BLaER1 treated with 17β-estradiol and CSF1 and Interleukin-3, amounts not matched to agents 10 nM and 100 nM (cell line): ENCODE measurements around the gene SVIL.
"Not testable (repeated sequence)": the region's sequence is repeated elsewhere in the genome, so short reads cannot be mapped to it uniquely, and the experiment has no call there.

Source experiments
- H3K27ac ChIP-seq, 11 experiments: shearing (Covaris generic); formaldehyde crosslinking; 2 replicates each; pipeline ENCODE4 v1.8.1; 2022
- H3K27me3 ChIP-seq, 11 experiments: shearing (Covaris generic); formaldehyde crosslinking; 2 replicates each; pipeline ENCODE4 v1.8.1; 2022
- H3K36me3 ChIP-seq, 11 experiments: shearing (Covaris generic); formaldehyde crosslinking; 2 replicates each; pipeline ENCODE4 v1.8.1; 2022
- H3K4me1 ChIP-seq, 10 experiments: shearing (Covaris generic); formaldehyde crosslinking; 2 replicates each; pipeline ENCODE4 v1.8.1; 2022
- H3K4me2 ChIP-seq, 11 experiments: shearing (Covaris generic); formaldehyde crosslinking; 2 replicates each; pipeline ENCODE4 v1.8.1; 2022
- H3K4me3 ChIP-seq, 10 experiments: shearing (Covaris generic); formaldehyde crosslinking; 2 replicates each; pipeline ENCODE4 v1.8.1; 2022
- H3K9ac ChIP-seq, 11 experiments: shearing (Covaris generic); formaldehyde crosslinking; 2 replicates each; pipeline ENCODE4 v1.8.1; 2022
- H3K9me3 ChIP-seq, 11 experiments: shearing (Covaris generic); formaldehyde crosslinking; replicated peaks in 1 of 11; 2 replicates each; pipeline ENCODE4 v1.8.1; 2022
- H4K20me1 ChIP-seq, 11 experiments: shearing (Covaris generic); formaldehyde crosslinking; 2 replicates each; pipeline ENCODE4 v1.8.1; 2022
- Cebpa-rat ChIP-seq, 11 experiments: shearing (Covaris generic); IDR thresholded peaks; 2 replicates each; pipeline ENCODE4 v1.8.1; 2022

The SVIL gene

DNA sequence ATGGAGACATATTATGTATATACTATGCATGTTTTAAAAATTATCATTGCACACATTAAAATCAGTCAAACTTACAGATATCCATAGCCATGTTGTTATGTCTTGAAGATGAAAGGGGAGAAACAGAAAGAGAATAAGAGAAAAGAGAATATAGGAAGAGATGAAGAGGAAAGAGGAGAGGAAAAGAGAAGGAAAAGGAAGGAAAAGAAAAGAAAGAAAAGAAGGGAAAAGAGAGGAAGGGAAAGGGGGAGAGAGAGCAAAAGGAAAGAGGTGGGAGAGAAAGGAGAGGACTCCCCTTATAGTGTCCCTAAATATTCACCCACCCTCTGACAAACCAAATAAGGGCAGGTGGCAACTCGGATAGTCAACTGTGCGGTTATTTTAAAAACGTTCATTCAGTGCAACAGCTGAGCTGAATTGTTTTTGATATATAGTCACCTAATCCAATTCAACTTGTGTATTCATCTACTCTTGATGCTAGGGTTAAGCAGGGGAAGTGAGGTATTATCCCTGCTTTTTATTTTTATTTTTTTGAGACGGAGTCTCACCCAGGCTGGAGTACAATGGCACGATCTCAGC lies 14.6 kb downstream of the SVIL start:
- Histone ChIP-seq H3K9me3 (peaks cover 0 to 8% (median 5%) of the 10 kb centered on the region in 11 experiments; a peak in 4 of 22 replicates), H3K4me3 (no peak overlapping the region), H3K36me3 (no peaks in the 10 kb centered on the region), H3K27me3 (no peaks in the 10 kb centered on the region), H3K27ac (no peak overlapping the region), H3K4me2 (peak overlapping the region in 8 of 11 experiments; percentile 18 to 89 (median 66); a peak in 16 of 22 replicates), H3K9ac (no peak overlapping the region), H3K4me1 (peaks cover 23 to 48% (median 38%) of the 10 kb centered on the region in 10 experiments), H4K20me1 (peaks cover 0 to 12% (median 0%) of the 10 kb centered on the region in 11 experiments; a peak in 2 of 22 replicates)
- TF ChIP-seq Cebpa-rat (IDR thresholded peaks at IDR 0.05): no peak

DNA sequence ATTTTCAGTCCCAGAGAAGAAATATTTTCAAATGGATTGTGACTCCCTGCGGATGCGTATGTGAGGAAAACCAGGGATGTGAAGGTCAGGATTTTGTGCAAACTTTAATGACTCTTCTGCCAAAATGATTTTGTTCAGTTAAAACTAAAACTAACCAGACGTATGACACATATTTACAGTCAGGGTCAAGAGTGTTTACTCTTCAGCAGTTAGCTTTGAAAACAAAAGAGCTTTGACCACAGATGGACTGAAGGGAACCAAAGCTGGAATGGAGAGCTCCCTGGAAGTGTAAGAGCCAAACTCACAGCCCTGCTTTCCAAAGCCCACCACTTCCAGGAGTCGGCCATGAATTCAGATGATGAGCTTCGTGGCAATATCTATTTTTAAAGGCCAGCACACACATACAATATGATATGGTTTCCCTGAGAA lies 15.5 kb downstream of the SVIL start:
- Histone ChIP-seq H3K4me1 (peaks cover 23 to 48% (median 38%) of the 10 kb centered on the region in 10 experiments), H3K27me3 (no peaks in the 10 kb centered on the region), H3K9ac (peak overlapping the region in 1 of 11 experiments; percentile 45; a peak in 1 of 22 replicates), H3K4me3 (no peak overlapping the region), H3K4me2 (peak overlapping the region; percentile 42 to 89 (median 69)), H3K27ac (peak overlapping the region in 6 of 11 experiments; percentile 0 to 51 (median 29); a peak in 3 of 22 replicates), H4K20me1 (peaks cover 0 to 12% (median 0%) of the 10 kb centered on the region in 11 experiments; a peak in 2 of 22 replicates), H3K9me3 (peaks cover 0 to 15% (median 5%) of the 10 kb centered on the region in 11 experiments; a peak in 4 of 22 replicates), H3K36me3 (no peaks in the 10 kb centered on the region)
- TF ChIP-seq Cebpa-rat (IDR thresholded peaks at IDR 0.05): no peak

DNA sequence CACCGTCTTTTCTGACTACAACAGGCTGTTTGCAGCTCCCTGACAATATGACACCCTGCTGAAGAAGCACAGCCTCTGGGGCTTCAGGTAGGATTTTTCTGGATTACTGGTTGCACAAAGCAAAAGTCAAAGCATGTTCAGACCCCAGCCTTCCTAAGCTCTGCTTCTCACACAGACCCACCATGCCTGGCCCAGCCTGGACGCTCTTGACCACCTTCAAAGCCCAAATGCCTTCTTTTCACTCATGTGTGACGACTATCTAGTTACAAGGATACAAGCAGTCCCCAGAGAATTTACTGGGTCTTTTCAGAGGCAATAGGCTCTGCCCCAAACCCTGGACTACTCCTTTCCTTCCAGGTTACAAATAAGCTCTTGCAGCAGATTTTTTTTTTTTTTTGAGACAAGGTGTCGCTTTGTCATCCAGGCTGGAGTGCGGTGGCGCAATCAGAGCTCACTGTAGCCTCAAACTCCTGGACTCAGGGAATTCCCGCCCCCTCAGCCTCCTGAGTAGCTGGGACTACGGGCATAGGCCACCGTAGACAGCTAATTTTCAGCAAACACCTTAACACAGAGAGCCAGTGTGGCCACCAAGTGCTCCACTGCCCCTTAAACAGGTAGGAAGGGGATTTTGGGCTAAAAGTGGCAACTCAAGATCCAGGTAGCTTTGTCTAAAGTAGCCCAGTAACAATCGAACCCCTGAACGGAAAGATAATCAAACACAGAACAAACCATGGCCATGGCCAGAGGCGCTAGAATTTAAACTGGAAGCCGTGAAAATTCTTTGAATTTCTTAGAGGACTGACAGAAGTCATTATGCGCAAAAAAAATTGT lies 16.2 kb downstream of the SVIL start:
- H3K27me3 ChIP-seq: no peaks in the 10 kb centered on the region
- H3K36me3 ChIP-seq: peaks cover 0 to under 1% (median 0%) of the 10 kb centered on the region in 11 experiments; a peak in 2 of 22 replicates
- H3K4me1 ChIP-seq: peaks cover 23 to 48% (median 37%) of the 10 kb centered on the region in 10 experiments
- peak overlapping the region; percentile 5 to 89 (median 69); a peak in 20 of 22 replicates for H3K4me2 ChIP-seq
- H3K4me3 ChIP-seq: no peak overlapping the region
- peak overlapping the region in 5 of 11 experiments; percentile 0 to 51 (median 35); a peak in 2 of 22 replicates for H3K27ac ChIP-seq
- H3K9me3 ChIP-seq: peaks cover 0 to 15% (median 5%) of the 10 kb centered on the region in 11 experiments; a peak in 4 of 22 replicates
- TF ChIP-seq Cebpa-rat (IDR thresholded peaks at IDR 0.05): peak in 1 of 11 experiments; percentile 10; a peak in 1 of 22 replicates
- peak overlapping the region in 2 of 11 experiments; percentile 9 to 19; a peak in 1 of 22 replicates for H3K9ac ChIP-seq
- peaks cover 0 to 12% (median 0%) of the 10 kb centered on the region in 11 experiments; a peak in 2 of 22 replicates for H4K20me1 ChIP-seq

DNA sequence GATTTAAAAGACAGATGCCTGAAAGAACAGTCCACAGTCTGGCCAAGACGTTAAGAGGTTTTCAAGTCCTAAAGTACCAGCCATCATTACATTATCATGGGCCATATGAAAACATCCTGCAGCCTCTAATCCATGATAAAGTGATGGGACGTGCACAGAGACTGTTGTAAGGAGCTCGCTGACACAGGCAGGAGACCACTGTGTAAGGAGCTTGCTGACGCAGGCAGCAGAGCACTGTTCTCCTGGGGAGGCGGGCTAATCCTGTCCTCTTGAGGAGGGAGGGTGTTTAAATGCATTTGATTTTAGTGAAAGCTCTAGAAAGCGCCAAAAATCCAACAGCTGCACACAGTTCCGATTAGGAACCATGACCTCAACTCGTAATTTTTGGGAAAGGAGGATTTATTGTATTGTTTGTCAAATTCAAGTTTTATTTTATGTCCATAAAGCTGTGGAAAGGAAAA lies 16.9 kb downstream of the SVIL start:
- H3K36me3 ChIP-seq: peaks cover 0 to 7% (median 0%) of the 10 kb centered on the region in 11 experiments; a peak in 4 of 22 replicates
- H3K27me3 ChIP-seq: no peaks in the 10 kb centered on the region
- no peak overlapping the region for H3K27ac ChIP-seq
- no peak for TF ChIP-seq Cebpa-rat (IDR thresholded peaks at IDR 0.05)
- peaks cover 0 to 12% (median 0%) of the 10 kb centered on the region in 11 experiments; a peak in 2 of 22 replicates for H4K20me1 ChIP-seq
- H3K4me2 ChIP-seq: peak overlapping the region in 9 of 11 experiments; percentile 63 to 89 (median 72); a peak in 12 of 22 replicates
- peaks cover 0 to 15% (median 6%) of the 10 kb centered on the region in 11 experiments; a peak in 5 of 22 replicates for H3K9me3 ChIP-seq
- no peak overlapping the region for H3K4me3 ChIP-seq
- H3K9ac ChIP-seq: no peak overlapping the region; a peak in 1 of 22 replicates
- H3K4me1 ChIP-seq: peaks cover 23 to 45% (median 37%) of the 10 kb centered on the region in 10 experiments

DNA sequence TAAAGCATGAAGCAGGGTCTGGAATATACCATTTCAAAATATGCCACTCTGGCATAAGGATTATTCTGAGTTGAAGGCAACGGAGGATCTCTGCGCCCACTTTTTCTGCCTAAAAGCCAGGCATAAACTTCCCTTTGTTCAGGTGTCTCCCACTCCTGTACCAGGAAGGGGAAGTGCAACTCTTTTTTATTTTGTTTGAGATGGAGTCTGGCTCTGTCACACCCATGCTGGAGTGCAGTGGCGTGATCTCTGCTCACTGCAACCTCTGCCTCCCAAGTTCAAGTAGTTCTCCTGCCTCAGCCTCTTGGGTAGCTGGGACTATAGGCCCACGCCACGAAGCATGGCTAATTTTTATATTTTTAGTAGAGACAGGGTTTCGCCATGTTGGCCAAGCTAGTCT lies 18.2 kb downstream of the SVIL start:
- H3K4me3 ChIP-seq: no peak overlapping the region
- peaks cover 5 to 29% (median 19%) of the 10 kb centered on the region in 11 experiments; a peak in 10 of 22 replicates for H3K9me3 ChIP-seq
- H3K36me3 ChIP-seq: peaks cover 0 to 14% (median 3%) of the 10 kb centered on the region in 11 experiments; a peak in 7 of 22 replicates
- H3K27me3 ChIP-seq: no peaks in the 10 kb centered on the region
- no peak overlapping the region for H3K9ac ChIP-seq
- H3K4me2 ChIP-seq: no peak overlapping the region
- no peak overlapping the region for H3K27ac ChIP-seq
- H4K20me1 ChIP-seq: peaks cover 0 to 12% (median 0%) of the 10 kb centered on the region in 11 experiments; a peak in 2 of 22 replicates
- H3K4me1 ChIP-seq: peaks cover 19 to 37% (median 29%) of the 10 kb centered on the region in 10 experiments
- TF ChIP-seq Cebpa-rat (IDR thresholded peaks at IDR 0.05): no peak

DNA sequence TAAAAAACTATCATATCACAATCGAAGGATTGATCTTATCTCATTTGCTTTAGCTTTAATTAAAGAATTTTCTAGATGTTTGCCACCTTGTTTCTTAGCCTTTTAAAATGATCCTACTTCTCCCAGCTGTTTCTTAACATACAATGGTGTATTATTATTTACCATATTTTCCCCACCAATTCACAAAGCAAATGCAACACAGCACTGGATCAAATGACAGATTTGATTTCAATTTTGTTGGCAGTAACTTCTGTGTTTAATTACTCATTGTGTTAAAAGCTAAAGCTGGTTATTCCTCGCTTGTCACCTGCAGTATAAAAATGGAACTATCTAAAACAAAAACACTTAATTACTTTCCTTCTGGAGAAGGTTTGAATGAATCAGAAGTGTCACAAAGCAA lies 19.6 kb downstream of the SVIL start:
- Histone ChIP-seq H3K9ac (no peak overlapping the region), H3K4me1 (peaks cover 19 to 26% (median 23%) of the 10 kb centered on the region in 10 experiments), H3K27ac (no peak overlapping the region), H3K4me3 (no peak overlapping the region), H3K4me2 (no peak overlapping the region), H4K20me1 (peaks cover 0 to 12% (median 0%) of the 10 kb centered on the region in 11 experiments; a peak in 2 of 22 replicates), H3K9me3 (peaks cover 16 to 36% (median 28%) of the 10 kb centered on the region in 11 experiments; a peak in 20 of 22 replicates), H3K27me3 (no peaks in the 10 kb centered on the region), H3K36me3 (peaks cover 0 to 21% (median 5%) of the 10 kb centered on the region in 11 experiments; a peak in 11 of 22 replicates)
- TF ChIP-seq Cebpa-rat (IDR thresholded peaks at IDR 0.05): no peak

DNA sequence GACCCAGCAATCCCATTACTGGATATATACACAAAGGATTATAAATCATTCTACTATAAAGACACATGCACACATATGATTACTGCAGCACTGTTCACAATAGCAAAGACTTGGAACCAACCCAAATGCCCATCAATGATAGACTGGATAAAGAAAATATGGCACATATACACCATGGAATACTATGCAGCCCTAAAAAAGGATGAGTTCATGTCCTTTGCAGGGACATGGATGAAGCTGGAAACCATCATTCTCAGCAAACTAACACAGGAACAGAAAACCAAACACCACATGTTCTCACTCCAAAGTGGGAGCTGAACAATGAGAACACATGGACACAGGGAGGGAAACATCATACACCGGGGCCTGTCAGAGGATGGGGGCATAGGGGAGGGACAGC lies 20.5 kb downstream of the SVIL start:
- H3K36me3 ChIP-seq: peaks cover 0 to 30% (median 13%) of the 10 kb centered on the region in 11 experiments; a peak in 17 of 22 replicates
- H4K20me1 ChIP-seq: peaks cover 0 to 12% (median 0%) of the 10 kb centered on the region in 11 experiments; a peak in 2 of 22 replicates
- not testable (repeated sequence) for H3K27me3 ChIP-seq, H3K9ac ChIP-seq, H3K4me3 ChIP-seq, H3K27ac ChIP-seq, H3K4me2 ChIP-seq
- peaks cover 25 to 45% (median 37%) of the 10 kb centered on the region in 11 experiments for H3K9me3 ChIP-seq
- H3K4me1 ChIP-seq: peaks cover 12 to 18% (median 15%) of the 10 kb centered on the region in 10 experiments

DNA sequence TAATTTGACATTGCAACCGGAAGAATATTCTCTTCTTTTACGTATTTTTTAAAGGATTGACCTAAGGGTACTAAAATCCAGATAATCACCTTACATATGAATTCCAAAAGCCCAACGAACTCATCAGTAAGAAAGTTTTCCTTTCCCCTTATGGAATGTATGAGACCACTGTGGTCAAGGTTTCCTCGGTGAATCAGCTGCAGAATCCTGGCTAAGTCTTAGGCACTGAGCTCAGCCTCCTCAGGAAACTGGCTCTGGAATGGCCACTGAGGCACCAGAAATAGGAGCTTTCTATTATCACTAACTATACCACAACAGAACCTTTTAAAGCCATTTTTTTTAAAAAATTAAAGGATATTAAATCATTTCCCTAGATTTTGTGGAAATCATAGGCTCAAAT lies 21.0 kb downstream of the SVIL start:
- no peaks in the 10 kb centered on the region for H3K27me3 ChIP-seq
- H3K9me3 ChIP-seq: peaks cover 30 to 50% (median 42%) of the 10 kb centered on the region in 11 experiments
- no peak overlapping the region for H3K9ac ChIP-seq
- no peak overlapping the region for H3K4me3 ChIP-seq
- H3K36me3 ChIP-seq: peaks cover 0 to 35% (median 18%) of the 10 kb centered on the region in 11 experiments; a peak in 19 of 22 replicates
- no peak overlapping the region for H3K4me2 ChIP-seq
- TF ChIP-seq Cebpa-rat (IDR thresholded peaks at IDR 0.05): no peak
- H3K27ac ChIP-seq: no peak overlapping the region
- peaks cover 7 to 14% (median 10%) of the 10 kb centered on the region in 10 experiments for H3K4me1 ChIP-seq
- H4K20me1 ChIP-seq: peaks cover 0 to 11% (median 0%) of the 10 kb centered on the region in 11 experiments; a peak in 2 of 22 replicates
